Measurements from ENCODE around the gene HUNK. TPM values are rescaled to one million over a fixed set of nuclear protein-coding genes. Genes with fewer than 3 reads are reported as not detected.

The HUNK gene
- polyA plus RNA-seq, 1 donor (not counting 4 experiments of a cell fraction or from before 2014, with no cell fraction given), result 0.03 TPM

DNA sequence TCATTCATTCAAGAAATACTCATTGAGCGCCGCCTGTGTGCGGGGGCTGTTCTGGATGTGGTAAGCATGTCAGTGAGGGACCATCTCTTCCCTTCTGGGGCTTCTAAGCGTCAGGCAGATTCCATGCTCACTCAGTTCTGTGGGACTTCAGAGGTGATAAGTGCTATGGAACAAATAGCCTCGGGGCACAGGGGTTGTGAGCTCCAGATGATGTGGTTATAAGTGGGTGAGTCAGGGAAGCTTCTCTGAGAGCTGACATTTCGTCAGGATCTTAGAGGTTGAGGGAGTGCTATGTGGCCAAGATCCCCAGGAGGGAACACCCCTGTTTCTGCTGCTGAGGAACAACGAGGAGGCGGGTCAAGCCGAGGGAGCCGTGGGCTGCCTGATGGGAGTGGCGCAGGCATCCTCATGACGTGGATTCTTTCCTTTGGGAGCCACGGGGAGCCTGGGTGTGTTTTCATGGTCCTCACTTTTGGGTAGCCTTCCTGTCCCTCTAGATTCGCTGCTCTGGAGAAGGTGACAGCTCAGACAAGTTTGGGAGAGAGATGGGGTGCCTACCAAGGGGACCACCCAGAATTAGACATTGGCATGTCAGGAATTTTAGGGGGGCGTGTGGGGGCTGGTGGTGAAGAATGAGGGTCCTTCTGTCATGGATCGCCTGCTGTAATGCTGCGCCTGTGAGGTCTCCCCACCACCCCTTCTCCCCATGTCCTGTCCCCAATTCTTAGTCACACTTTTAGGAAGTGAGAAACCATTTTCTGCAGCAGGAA lies 38.5 kb downstream of the HUNK start:
- Histone ChIP-seq H3K4me1 (ENCODE audit: control insufficient read depth, extremely low read depth, insufficient read depth, low read length) (peaks cover 3% of the 10 kb centered on the region), H3K9ac (ENCODE audit: control insufficient read depth, extremely low read depth, insufficient read depth, low read length) (no peak overlapping the region), H3K27ac (ENCODE audit: control insufficient read depth, insufficient read depth, low read length) (no peak overlapping the region), H2AFZ (ENCODE audit: control insufficient read depth, low read length) (no peak overlapping the region), H3K4me3 (ENCODE audit: control insufficient read depth in 2 of 3, extremely low read depth in 1 of 3, insufficient read depth in 2 of 3, low read depth in 1 of 3, low read length in 3 of 3) (no peak overlapping the region), H3K4me2 (ENCODE audit: control insufficient read depth, extremely low read depth, insufficient read depth, low read depth, low read length) (no peak overlapping the region), H3K27me3 (ENCODE audit: control insufficient read depth, extremely low read depth, insufficient read depth, low read length) (no peaks in the 10 kb centered on the region), H3K79me2 (ENCODE audit: control insufficient read depth, insufficient read depth, low read length) (no peaks in the 10 kb centered on the region), H4K20me1 (ENCODE audit: control insufficient read depth, extremely low read depth, insufficient read depth, low read length) (no peaks in the 10 kb centered on the region), H3K9me1 (ENCODE audit: control insufficient read depth, extremely low read depth, insufficient read depth, low read length) (no peaks in the 10 kb centered on the region), H3K9me3 (ENCODE audit: control insufficient read depth, low read depth, low read length) (no peaks in the 10 kb centered on the region), H3K36me3 (ENCODE audit: control insufficient read depth in 2 of 2, extremely low read depth in 1 of 2, insufficient read depth in 2 of 2, low read length in 2 of 2) (no peaks in the 10 kb centered on the region)
- no peak for FAIRE-seq
- TF ChIP-seq EZH2 (IDR thresholded peaks at IDR 0.05; ENCODE audit: low read length), result no peak
- TF ChIP-seq, protein P1, sequence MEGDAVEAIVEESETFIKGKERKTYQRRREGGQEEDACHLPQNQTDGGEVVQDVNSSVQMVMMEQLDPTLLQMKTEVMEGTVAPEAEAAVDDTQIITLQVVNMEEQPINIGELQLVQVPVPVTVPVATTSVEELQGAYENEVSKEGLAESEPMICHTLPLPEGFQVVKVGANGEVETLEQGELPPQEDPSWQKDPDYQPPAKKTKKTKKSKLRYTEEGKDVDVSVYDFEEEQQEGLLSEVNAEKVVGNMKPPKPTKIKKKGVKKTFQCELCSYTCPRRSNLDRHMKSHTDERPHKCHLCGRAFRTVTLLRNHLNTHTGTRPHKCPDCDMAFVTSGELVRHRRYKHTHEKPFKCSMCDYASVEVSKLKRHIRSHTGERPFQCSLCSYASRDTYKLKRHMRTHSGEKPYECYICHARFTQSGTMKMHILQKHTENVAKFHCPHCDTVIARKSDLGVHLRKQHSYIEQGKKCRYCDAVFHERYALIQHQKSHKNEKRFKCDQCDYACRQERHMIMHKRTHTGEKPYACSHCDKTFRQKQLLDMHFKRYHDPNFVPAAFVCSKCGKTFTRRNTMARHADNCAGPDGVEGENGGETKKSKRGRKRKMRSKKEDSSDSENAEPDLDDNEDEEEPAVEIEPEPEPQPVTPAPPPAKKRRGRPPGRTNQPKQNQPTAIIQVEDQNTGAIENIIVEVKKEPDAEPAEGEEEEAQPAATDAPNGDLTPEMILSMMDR (optimal IDR thresholded peaks at IDR 0.05 in 1 of 3, IDR thresholded peaks at IDR 0.05 in 1 of 3, conservative IDR thresholded peaks at IDR 0.05 in 1 of 3; ENCODE audit: extremely low read depth in 1 of 3, insufficient read depth in 2 of 3, low read length in 3 of 3), result no peak
- dilution Hi-C loops (cut with MboI; ENCODE audit: extremely low pct_ligation_motif_present, low sequenced_read_pairs), result no loop called here
- DNase-seq (ENCODE audit: low read depth, low spot score), result peak; percentile 21

- no peaks in the 10 kb centered on the region for H3K36me3 ChIP-seq (ENCODE audit: control insufficient read depth in 2 of 2, extremely low read depth in 1 of 2, insufficient read depth in 2 of 2, low read length in 2 of 2)
- no peak for DNase-seq (ENCODE audit: low read depth, low spot score)
- no peaks in the 10 kb centered on the region for H3K27me3 ChIP-seq (ENCODE audit: control insufficient read depth, extremely low read depth, insufficient read depth, low read length)
- H3K79me2 ChIP-seq (ENCODE audit: control insufficient read depth, insufficient read depth, low read length), result no peaks in the 10 kb centered on the region
- dilution Hi-C loops (cut with MboI; ENCODE audit: extremely low pct_ligation_motif_present, low sequenced_read_pairs), result no loop called here
- no peak for FAIRE-seq
- no peaks in the 10 kb centered on the region for H3K9me3 ChIP-seq (ENCODE audit: control insufficient read depth, low read depth, low read length)
- no peaks in the 10 kb centered on the region for H3K9me1 ChIP-seq (ENCODE audit: control insufficient read depth, extremely low read depth, insufficient read depth, low read length)
- H3K9ac ChIP-seq (ENCODE audit: control insufficient read depth, extremely low read depth, insufficient read depth, low read length), result no peak overlapping the region
- no peak overlapping the region for H3K4me2 ChIP-seq (ENCODE audit: control insufficient read depth, extremely low read depth, insufficient read depth, low read depth, low read length)
- H4K20me1 ChIP-seq (ENCODE audit: control insufficient read depth, extremely low read depth, insufficient read depth, low read length), result no peaks in the 10 kb centered on the region
- TF ChIP-seq EZH2 (IDR thresholded peaks at IDR 0.05; ENCODE audit: low read length), result no peak
- TF ChIP-seq, protein P1 (optimal IDR thresholded peaks at IDR 0.05 in 1 of 3, IDR thresholded peaks at IDR 0.05 in 1 of 3, conservative IDR thresholded peaks at IDR 0.05 in 1 of 3; ENCODE audit: extremely low read depth in 1 of 3, insufficient read depth in 2 of 3, low read length in 3 of 3), result no peak
- H3K4me3 ChIP-seq (ENCODE audit: control insufficient read depth in 2 of 3, extremely low read depth in 1 of 3, insufficient read depth in 2 of 3, low read depth in 1 of 3, low read length in 3 of 3), result no peak overlapping the region
- H2AFZ ChIP-seq (ENCODE audit: control insufficient read depth, low read length), result no peak overlapping the region
- H3K4me1 ChIP-seq (ENCODE audit: control insufficient read depth, extremely low read depth, insufficient read depth, low read length), result peaks cover 3% of the 10 kb centered on the region
- no peak overlapping the region for H3K27ac ChIP-seq (ENCODE audit: control insufficient read depth, insufficient read depth, low read length)
These were observed 39.7 kb downstream of the HUNK start for GRCh38 chr21:31912501-31912900.
